Activated CD8-positive, alpha-beta memory T cell treated with anti-CD3 and anti-CD28 coated beads, Interleukin-2, amount 10 ng/mL, durations not matched to agents 7 days and 5 days (primary cell): ENCODE data around the gene CPT1C. TPM values are rescaled to one million over a fixed set of nuclear protein-coding genes. Genes with fewer than 3 reads are reported as not detected.
A peak's percentile ranks its signal among the peaks of the same experiment; 100 is the strongest.

ENCODE experiments used
- ATAC-seq: fragments of 150-1000 bp; cut with Tn5 transposase; one replicate; pipeline ENCODE4 v1.10.0; 2021; ENCODE audit warnings: moderate library complexity
- CTCF ChIA-PET: fragments of 350-600 bp; sonication (Branson Sonifier 250); formaldehyde crosslinking; loops from one replicate; lab custom pipeline; 2021; ENCODE audit warnings: antibody characterized with exemption; lab: Charles Lee
- DNase-seq: peaks from one replicate; pipeline ENCODE4 v3.0.0-alpha.2; 2020
- H3K27ac Mint-ChIP-seq: one replicate; pipeline ENCODE4 v1.8.0; 2021; ENCODE audit warnings: mild to moderate bottlenecking, mixed read lengths
- H3K27me3 Mint-ChIP-seq: one replicate; pipeline ENCODE4 v1.8.0; 2021; ENCODE audit warnings: mixed read lengths
- H3K36me3 Mint-ChIP-seq: one replicate; pipeline ENCODE4 v1.8.0; 2021; ENCODE audit warnings: mild to moderate bottlenecking, mixed read lengths
- H3K4me1 Mint-ChIP-seq: one replicate; pipeline ENCODE4 v1.8.0; 2021; ENCODE audit warnings: mixed read lengths
- H3K4me3 Mint-ChIP-seq: one replicate; pipeline ENCODE4 v1.8.0; 2021; ENCODE audit warnings: mild to moderate bottlenecking, moderate library complexity, mixed read lengths
- H3K9me3 Mint-ChIP-seq: one replicate; pipeline ENCODE4 v1.8.0; 2022; ENCODE audit warnings: low read depth, mixed read lengths
- total RNA-seq, 2 experiments: library from RNA; stranded (reverse); gene quantifications; one replicate each; pipeline ENCODE4 v1.2.3, GENCODE V29; 2021

Gene CPT1C
- total RNA-seq, 2 experiments from 2014 or later, result 1.6 TPM

- H3K4me1 Mint-ChIP-seq, result peaks cover 21% of the 10 kb centered on the region
- H3K27ac Mint-ChIP-seq, result no peak overlapping the region
- H3K36me3 Mint-ChIP-seq, result peaks cover 13% of the 10 kb centered on the region
- ATAC-seq (no peak), DNase-seq (no peak)
- H3K9me3 Mint-ChIP-seq, result no peaks in the 10 kb centered on the region
- H3K27me3 Mint-ChIP-seq, result peaks cover 22% of the 10 kb centered on the region
- H3K4me3 Mint-ChIP-seq, result no peak overlapping the region
- CTCF ChIA-PET, result interaction anchor here (0.5 to 1.5 kb wide), 3 partner anchors 8 to 66 kb away, joined by 3 read pairs; no protein-coding TSS in a partner anchor
Measured at GRCh38 chr19:49688531-49689132, 2.3 kb upstream of the CPT1C start.

GRCh38 chr19:49689133-49690078 lies 1.5 kb upstream of the CPT1C start, which contains the start of gene ADM5:
Gene ADM5 (plus strand): TSS chr19:49689594. CDS start chr19:49689838, 244 bp downstream.
- CTCF ChIA-PET, result interaction anchor here (1.1 to 1.5 kb wide), 2 partner anchors 9 to 12 kb away, joined by 3 read pairs; partner anchors contain the start of gene PRMT1
- Mint-ChIP-seq H3K36me3 (peaks cover 8% of the 10 kb centered on the region), H3K9me3 (no peaks in the 10 kb centered on the region), H3K4me3 (no peak within 1 kb of the TSS), H3K27ac (no peak within 1 kb of the TSS), H3K27me3 (peaks cover 22% of the 10 kb centered on the region), H3K4me1 (peaks cover 21% of the 10 kb centered on the region)
- ATAC-seq, result no peak
- no peak for DNase-seq

- ATAC-seq (no peak), DNase-seq (no peak)
- Mint-ChIP-seq H3K27ac (no peak overlapping the region), H3K27me3 (peaks cover 22% of the 10 kb centered on the region), H3K4me3 (no peak overlapping the region), H3K36me3 (peaks cover 6% of the 10 kb centered on the region), H3K9me3 (no peaks in the 10 kb centered on the region), H3K4me1 (peaks cover 21% of the 10 kb centered on the region)
- CTCF ChIA-PET, result interaction anchor here (1.1 to 1.5 kb wide), 2 partner anchors 9 to 13 kb away, joined by 3 read pairs; partner anchors contain the start of gene PRMT1
Measured at GRCh38 chr19:49690079-49690655, 749 bp upstream of the CPT1C start.

- Mint-ChIP-seq H3K27me3 (peaks cover 22% of the 10 kb centered on the region), H3K4me3 (peak overlapping the region; percentile 48), H3K4me1 (peaks cover 21% of the 10 kb centered on the region), H3K36me3 (no peaks in the 10 kb centered on the region), H3K27ac (no peak overlapping the region), H3K9me3 (no peaks in the 10 kb centered on the region)
- DNase-seq, result no peak
- ATAC-seq, result no peak
- CTCF ChIA-PET, result no interaction called here
Measured at GRCh38 chr19:49691243-49692146, 579 bp downstream of the CPT1C start.

GRCh38 chr19:49692147-49692506 lies 1.2 kb downstream of the CPT1C start:
- H3K36me3 Mint-ChIP-seq, result no peaks in the 10 kb centered on the region
- no peak for DNase-seq
- ATAC-seq, result no peak
- CTCF ChIA-PET, result no interaction called here
- H3K4me1 Mint-ChIP-seq, result peaks cover 18% of the 10 kb centered on the region
- H3K9me3 Mint-ChIP-seq, result no peaks in the 10 kb centered on the region
- H3K27ac Mint-ChIP-seq, result no peak overlapping the region
- H3K27me3 Mint-ChIP-seq, result peaks cover 22% of the 10 kb centered on the region
- H3K4me3 Mint-ChIP-seq, result no peak overlapping the region

GRCh38 chr19:49696115-49696514 lies 5.2 kb downstream of the CPT1C start:
- Mint-ChIP-seq H3K4me1 (peaks cover 2% of the 10 kb centered on the region), H3K4me3 (no peak overlapping the region), H3K27ac (no peak overlapping the region), H3K36me3 (no peaks in the 10 kb centered on the region), H3K9me3 (no peaks in the 10 kb centered on the region), H3K27me3 (peaks cover 13% of the 10 kb centered on the region)
- no peak for ATAC-seq
- DNase-seq, result no peak
- CTCF ChIA-PET, result interaction anchor here (0.8 to 1.3 kb wide), 3 partner anchors 11 to 18 kb away, joined by 3 to 4 read pairs (median 3); no protein-coding TSS in a partner anchor

- Mint-ChIP-seq H3K4me1 (no peaks in the 10 kb centered on the region), H3K27me3 (peaks cover 7% of the 10 kb centered on the region), H3K4me3 (no peak overlapping the region), H3K27ac (no peak overlapping the region), H3K9me3 (no peaks in the 10 kb centered on the region), H3K36me3 (no peaks in the 10 kb centered on the region)
- CTCF ChIA-PET, result interaction anchor here (0.9 kb wide), 1 partner anchor 19 kb away, joined by 3 read pairs; no protein-coding TSS in a partner anchor
- ATAC-seq (no peak), DNase-seq (no peak)
Measured at GRCh38 chr19:49696865-49697264, 5.9 kb downstream of the CPT1C start.

- DNase-seq, result no peak
- ATAC-seq, result no peak
- no peak overlapping the region for H3K27ac Mint-ChIP-seq
- H3K27me3 Mint-ChIP-seq, result no peaks in the 10 kb centered on the region
- H3K36me3 Mint-ChIP-seq, result no peaks in the 10 kb centered on the region
- no peaks in the 10 kb centered on the region for H3K9me3 Mint-ChIP-seq
- CTCF ChIA-PET, result interaction anchor here (0.9 to 1.8 kb wide), 2 partner anchors 15 to 18 kb away, joined by 3 to 7 read pairs; no protein-coding TSS in a partner anchor
- H3K4me1 Mint-ChIP-seq, result no peaks in the 10 kb centered on the region
- H3K4me3 Mint-ChIP-seq, result no peak overlapping the region
Measured at GRCh38 chr19:49699364-49699763, 8.4 kb downstream of the CPT1C start.

- ATAC-seq (peak; percentile 43), DNase-seq (no peak)
- no peaks in the 10 kb centered on the region for H3K4me1 Mint-ChIP-seq
- no peak overlapping the region for H3K27ac Mint-ChIP-seq
- H3K4me3 Mint-ChIP-seq, result no peak overlapping the region
- no peaks in the 10 kb centered on the region for H3K9me3 Mint-ChIP-seq
- CTCF ChIA-PET, result no interaction called here
- no peaks in the 10 kb centered on the region for H3K27me3 Mint-ChIP-seq
- H3K36me3 Mint-ChIP-seq, result no peaks in the 10 kb centered on the region
Measured at GRCh38 chr19:49700563-49700962, 9.6 kb downstream of the CPT1C start.

GRCh38 chr19:49701271-49701786 lies 10.4 kb downstream of the CPT1C start:
- no peaks in the 10 kb centered on the region for H3K9me3 Mint-ChIP-seq

GRCh38 chr19:49704888-49705642 lies 14.1 kb downstream of the CPT1C start:
- Mint-ChIP-seq H3K36me3 (no peaks in the 10 kb centered on the region), H3K4me3 (no peak overlapping the region), H3K9me3 (no peaks in the 10 kb centered on the region), H3K27me3 (no peaks in the 10 kb centered on the region), H3K27ac (no peak overlapping the region), H3K4me1 (no peaks in the 10 kb centered on the region)
- CTCF ChIA-PET, result no interaction called here
- DNase-seq, result no peak
- ATAC-seq, result no peak

More at GRCh38 chr19:49701271-49701786, 10.4 kb downstream of the CPT1C start:
- Mint-ChIP-seq H3K4me3 (no peak overlapping the region), H3K36me3 (no peaks in the 10 kb centered on the region), H3K27me3 (no peaks in the 10 kb centered on the region), H3K27ac (no peak overlapping the region), H3K4me1 (no peaks in the 10 kb centered on the region)
- no peak for ATAC-seq
- no peak for DNase-seq
- CTCF ChIA-PET, result interaction anchor here (1.2 to 1.6 kb wide), 2 partner anchors 16 to 20 kb away, joined by 3 to 6 read pairs; no protein-coding TSS in a partner anchor

GRCh38 chr19:49705919-49706318 lies 15.0 kb downstream of the CPT1C start:
- Mint-ChIP-seq H3K4me3 (no peak overlapping the region), H3K9me3 (no peaks in the 10 kb centered on the region), H3K4me1 (no peaks in the 10 kb centered on the region), H3K36me3 (no peaks in the 10 kb centered on the region), H3K27ac (no peak overlapping the region), H3K27me3 (no peaks in the 10 kb centered on the region)
- no peak for ATAC-seq
- DNase-seq, result no peak
- CTCF ChIA-PET, result no interaction called here
